Raji (cell line): ENCODE data around the gene STK32A.

ENCODE experiments used
- POLR2A ChIP-seq: IDR thresholded peaks from 2 replicates; pipeline ENCODE4 v1.6.1; 2011; ENCODE audit warnings: low read depth, low read length, control low read depth; ENCODE audit not compliant: insufficient read depth

Gene STK32A

DNA sequence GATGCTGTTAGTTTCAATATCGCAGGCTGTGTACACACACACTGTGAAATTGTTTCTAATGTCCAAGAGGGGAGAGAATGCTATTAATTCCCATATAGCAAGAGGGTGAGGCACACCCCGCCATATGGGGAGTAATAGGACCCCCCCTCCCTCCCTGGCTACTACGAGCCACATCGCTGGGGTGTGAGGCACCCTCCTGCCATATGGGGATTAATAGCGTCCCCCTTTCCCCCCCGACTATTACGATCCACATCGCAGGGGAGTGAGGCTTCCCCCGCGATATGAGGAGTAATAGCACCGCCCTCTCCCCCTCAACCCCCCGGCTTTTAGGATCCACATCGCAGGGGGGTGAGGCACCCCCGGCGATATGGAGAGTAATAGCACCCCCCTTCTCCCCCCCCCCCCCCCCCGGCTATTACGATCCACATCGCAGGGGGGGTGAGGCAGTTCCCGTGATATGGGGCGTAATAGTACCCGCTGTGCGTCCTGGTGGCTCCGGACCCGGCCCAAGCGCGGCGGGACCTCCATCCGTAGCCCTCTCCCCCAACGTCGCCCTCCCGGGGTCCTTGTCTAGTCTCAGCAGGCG, 494 bp upstream of the STK32A start:
- no peak for TF ChIP-seq POLR2A

GRCh38 chr5:147240266-147240985, 5.6 kb downstream of the STK32A start:
- TF ChIP-seq POLR2A: no peak

- no peak for TF ChIP-seq POLR2A
These were observed 10.7 kb downstream of the STK32A start for GRCh38 chr5:147245381-147246165.

DNA sequence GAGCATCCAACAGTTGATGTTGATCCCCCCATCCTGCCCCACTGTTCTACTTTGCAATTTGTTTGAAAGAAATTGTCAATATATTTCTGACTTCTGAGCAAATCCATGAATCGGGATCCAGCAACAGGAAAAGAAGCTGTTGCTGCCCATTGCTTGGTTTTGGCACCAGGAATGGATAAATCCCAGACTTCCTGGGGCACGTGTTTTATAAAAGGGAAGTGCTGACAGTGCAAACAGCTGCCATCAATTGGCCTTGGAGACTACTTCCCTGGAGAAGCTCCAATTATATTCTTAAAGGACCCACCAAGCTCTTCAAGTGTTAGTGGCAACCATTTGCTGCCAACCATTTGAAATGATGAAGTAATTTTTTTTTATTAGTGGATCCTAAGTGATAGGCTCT, 13.7 kb downstream of the STK32A start:
- no peak for TF ChIP-seq POLR2A

GRCh38 chr5:147259837-147260236, 25.0 kb downstream of the STK32A start:
- no peak for TF ChIP-seq POLR2A

DNA sequence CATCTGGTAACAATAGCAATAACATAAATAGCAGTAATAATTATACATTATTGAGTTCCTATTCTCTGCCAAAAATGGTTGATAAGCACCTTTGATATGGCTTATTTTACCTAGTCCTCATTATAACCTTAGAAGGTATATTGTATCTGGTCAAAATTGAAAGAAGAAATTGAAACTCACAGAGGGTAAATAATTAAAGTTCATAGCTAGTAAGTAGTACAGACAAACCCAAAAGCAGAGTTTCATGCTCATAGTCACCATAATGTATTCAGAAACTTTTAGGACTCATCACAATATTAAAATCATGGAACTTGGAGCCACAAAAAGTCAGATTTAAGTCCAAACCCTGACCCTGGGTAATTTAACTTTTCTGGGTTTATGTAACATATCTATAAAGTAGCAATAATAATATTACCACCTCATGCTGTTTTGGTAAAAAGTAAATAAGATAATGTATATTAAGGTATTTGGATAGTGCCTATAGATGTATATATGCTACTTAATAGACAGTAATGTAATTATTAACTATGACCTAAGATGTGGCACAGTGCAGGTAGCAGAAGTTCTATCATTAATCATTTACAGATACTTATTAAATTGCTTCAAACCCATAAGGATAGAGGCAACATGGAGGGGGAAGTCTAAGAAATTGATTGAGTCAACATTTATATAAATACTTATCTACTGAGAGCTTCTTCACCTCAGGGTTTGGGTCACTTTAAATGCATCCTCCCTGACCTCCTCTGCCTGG, 32.4 kb downstream of the STK32A start:
- TF ChIP-seq POLR2A: no peak

GRCh38 chr5:147276497-147276896, 41.7 kb downstream of the STK32A start:
- no peak for TF ChIP-seq POLR2A

DNA sequence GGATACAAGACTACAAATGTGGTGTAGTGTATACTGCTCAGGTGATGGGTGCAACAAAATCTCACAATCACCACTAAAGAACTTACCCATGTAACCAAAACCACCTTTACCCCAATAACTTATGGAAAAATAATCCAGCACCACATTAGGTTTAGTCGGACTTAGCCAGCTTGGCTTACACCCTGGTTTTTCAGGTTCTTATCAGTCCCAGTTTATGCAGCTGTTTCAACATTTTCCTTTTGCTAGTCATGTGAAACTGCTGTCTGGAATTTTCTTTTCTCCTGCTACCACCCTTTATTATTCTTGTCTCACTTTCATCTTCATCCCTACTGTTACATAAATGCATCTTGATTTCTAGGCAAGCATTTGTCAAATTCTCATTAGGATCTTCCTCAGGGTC, 51.5 kb downstream of the STK32A start:
- TF ChIP-seq POLR2A: no peak

DNA sequence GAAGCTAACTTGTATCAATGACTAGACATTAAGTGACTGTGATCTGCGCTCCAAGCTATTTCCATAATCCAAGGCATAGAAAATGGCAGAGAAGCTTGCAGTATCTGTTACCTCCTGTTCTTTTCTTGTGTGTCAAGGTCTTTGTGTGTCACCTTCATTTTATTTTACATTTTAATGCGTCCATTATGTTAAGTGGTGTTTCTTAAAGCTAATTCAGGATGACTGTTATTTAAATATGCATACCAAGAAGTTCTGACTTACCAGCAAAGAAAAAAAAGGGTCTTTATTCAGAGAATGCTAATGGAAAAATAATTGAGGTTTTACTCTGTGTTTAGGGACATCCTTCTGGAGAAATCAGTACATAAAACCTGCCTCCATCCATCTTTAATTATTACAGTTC, 52.3 kb downstream of the STK32A start:
- TF ChIP-seq POLR2A: no peak

- TF ChIP-seq POLR2A: no peak
These were observed 55.4 kb downstream of the STK32A start for GRCh38 chr5:147290261-147290660.

- no peak for TF ChIP-seq POLR2A
These were observed 68.4 kb downstream of the STK32A start for GRCh38 chr5:147303251-147303650.

DNA sequence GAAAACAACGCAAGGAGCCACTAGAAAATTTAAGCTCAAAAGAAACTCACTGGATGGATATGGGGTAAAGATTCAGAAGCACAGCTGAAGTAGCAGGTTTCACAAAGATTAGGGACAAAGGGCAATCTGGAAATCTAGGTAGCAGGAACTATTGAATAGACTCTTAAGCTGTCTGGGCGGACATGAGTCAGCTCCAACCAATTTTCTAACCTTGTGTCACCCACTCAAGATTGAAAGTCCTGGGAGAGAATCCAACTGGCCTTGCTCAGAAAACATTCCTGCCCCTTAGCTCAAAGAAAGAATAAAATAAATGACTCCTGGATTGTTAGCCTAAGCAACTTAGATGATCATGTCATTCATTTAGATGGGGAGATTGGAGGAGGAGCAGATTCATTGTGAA, 69.2 kb downstream of the STK32A start:
- TF ChIP-seq POLR2A: no peak

- no peak for TF ChIP-seq POLR2A
These were observed 70.3 kb downstream of the STK32A start for GRCh38 chr5:147305147-147305546.

- no peak for TF ChIP-seq POLR2A
These were observed 71.5 kb downstream of the STK32A start for GRCh38 chr5:147306351-147306750.

DNA sequence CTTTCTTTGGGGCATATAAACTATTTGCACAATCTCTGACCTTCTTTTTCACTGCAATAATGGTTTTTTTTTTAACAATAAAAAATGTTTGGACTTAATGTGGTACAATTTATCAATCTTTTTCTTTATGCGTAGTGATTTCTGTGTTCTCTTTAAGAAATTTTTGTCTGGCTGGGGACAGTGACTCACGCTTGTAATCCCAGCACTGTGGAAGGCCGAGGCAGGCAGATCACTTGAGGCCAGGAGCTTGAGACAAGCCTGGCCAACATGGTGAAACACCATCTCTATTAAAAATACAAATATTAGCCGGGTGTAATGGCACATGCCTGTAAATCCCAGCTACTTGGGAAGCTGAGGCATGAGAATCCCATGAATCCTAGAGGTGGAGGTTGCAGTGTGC, 72.3 kb downstream of the STK32A start:
- TF ChIP-seq POLR2A: no peak
